ENCODE results near the gene MFNG. TPM values are rescaled to one million over a fixed set of nuclear protein-coding genes. Genes with fewer than 3 reads are reported as not detected.

MFNG gene
- total RNA-seq, 4 donors from 2014 or later, result 15.2 to 30.6 (median 19.2) TPM

- peaks cover 9 to 26% of the 10 kb centered on the region in 2 donors for H3K4me1 ChIP-seq
- intact Hi-C loops (cut with DNase I), result no loop called here
- no peaks in the 10 kb centered on the region for H3K27me3 ChIP-seq
- H3K36me3 ChIP-seq, result no peaks in the 10 kb centered on the region
- peak; percentile 50 to 58 for DNase-seq
- 80 to 81% methylated on average over 33 to 38 of the region's 39 CpGs for WGBS, 2 donors
- H3K27ac ChIP-seq, result peak overlapping the region; percentile 39 to 73 (median 67)
- H3K9me3 ChIP-seq, result no peaks in the 10 kb centered on the region
- no peak for TF ChIP-seq CTCF (IDR thresholded peaks at IDR 0.05)
- TF ChIP-seq POLR2A (IDR thresholded peaks at IDR 0.05), result no peak
- peak overlapping the region in 1 of 3 donors; percentile 18 for H3K4me3 ChIP-seq (replicated peaks in 1 of 3)
Observed at GRCh38 chr22:37484480-37485394, 1.4 kb downstream of the MFNG start.

- TF ChIP-seq POLR2A (IDR thresholded peaks at IDR 0.05) (no peak), CTCF (IDR thresholded peaks at IDR 0.05) (no peak)
- H3K27ac ChIP-seq, result peak overlapping the region in 1 of 3 donors; percentile 65
- H3K36me3 ChIP-seq, result no peaks in the 10 kb centered on the region
- no peaks in the 10 kb centered on the region for H3K27me3 ChIP-seq
- no peak overlapping the region for H3K4me3 ChIP-seq (replicated peaks in 1 of 3)
- peaks cover 9 to 26% of the 10 kb centered on the region in 2 donors for H3K4me1 ChIP-seq
- H3K9me3 ChIP-seq, result no peaks in the 10 kb centered on the region
- DNase-seq, result no peak
- intact Hi-C loops (cut with DNase I), result no loop called here
- WGBS, 2 donors, result 74 to 79% methylated on average over 13 of the region's 13 CpGs
Observed at GRCh38 chr22:37483050-37483449, 3.1 kb downstream of the MFNG start.

- Histone ChIP-seq H3K27ac (no peak overlapping the region), H3K9me3 (no peaks in the 10 kb centered on the region), H3K27me3 (no peaks in the 10 kb centered on the region), H3K4me3 (replicated peaks in 1 of 3) (no peak overlapping the region), H3K36me3 (no peaks in the 10 kb centered on the region), H3K4me1 (peaks cover 9 to 26% of the 10 kb centered on the region in 2 donors)
- DNase-seq, result no peak
- TF ChIP-seq CTCF (IDR thresholded peaks at IDR 0.05) (no peak), POLR2A (IDR thresholded peaks at IDR 0.05) (no peak)
- 81 to 91% methylated on average over 9 of the region's 9 CpGs for WGBS, 2 donors
- intact Hi-C loops (cut with DNase I), result no loop called here
Observed at GRCh38 chr22:37482244-37482643, 3.9 kb downstream of the MFNG start.

GRCh38 chr22:37481347-37481907 lies 4.8 kb downstream of the MFNG start:
- no peak for DNase-seq
- Histone ChIP-seq H3K36me3 (no peaks in the 10 kb centered on the region), H3K27ac (no peak overlapping the region), H3K4me3 (replicated peaks in 1 of 3) (no peak overlapping the region), H3K27me3 (no peaks in the 10 kb centered on the region), H3K9me3 (no peaks in the 10 kb centered on the region), H3K4me1 (peaks cover 9 to 22% of the 10 kb centered on the region in 2 donors)
- WGBS, 2 donors, result 73 to 79% methylated on average over 12 of the region's 12 CpGs
- TF ChIP-seq POLR2A (IDR thresholded peaks at IDR 0.05), result no peak
- no peak for TF ChIP-seq CTCF (IDR thresholded peaks at IDR 0.05)
- intact Hi-C loops (cut with DNase I), result no loop called here

Measured in thyroid gland (tissue), 4 donors.